ENCODE data around the gene GCNT4.

The GCNT4 gene

GRCh38 chr5:75017971-75018370 is 34.4 kb downstream of the GCNT4 start:
- DNase-seq (ENCODE audit: low read depth, low spot score), result no peak

GRCh38 chr5:75016896-75017295 is 35.5 kb downstream of the GCNT4 start:
- no peak for DNase-seq (ENCODE audit: low read depth, low spot score)

- DNase-seq (ENCODE audit: low read depth, low spot score), result no peak
These were observed 39.6 kb downstream of the GCNT4 start for GRCh38 chr5:75012748-75013147.

- no peak for DNase-seq (ENCODE audit: low read depth, low spot score)
These were observed 41.5 kb downstream of the GCNT4 start for GRCh38 chr5:75010838-75011237.

- DNase-seq (ENCODE audit: low read depth, low spot score), result peak; percentile 16
These were observed 42.6 kb downstream of the GCNT4 start for GRCh38 chr5:75009556-75010345.

GRCh38 chr5:75006865-75007822 is 45.2 kb downstream of the GCNT4 start:
- DNase-seq (ENCODE audit: low read depth, low spot score), result no peak

GRCh38 chr5:75005561-75005960 is 46.8 kb downstream of the GCNT4 start:
- no peak for DNase-seq (ENCODE audit: low read depth, low spot score)
